HCT116 (cell line): Measurements from ENCODE around the gene WHAMM.

ENCODE experiments used
- EZH2 ChIP-seq: fragments of 200-600 bp; sonication (generic); IDR thresholded peaks from 2 replicates; pipeline ENCODE4 v1.6.1; 2017; ENCODE audit warnings: antibody characterized with exemption, mixed run types
- EZH2phosphoT487 ChIP-seq: fragments of 200-600 bp; IDR thresholded peaks from 2 replicates; pipeline ENCODE4 v1.6.1; 2018; ENCODE audit warnings: antibody characterized with exemption, borderline replicate concordance
- POLR2A ChIP-seq: IDR thresholded peaks from 2 replicates; pipeline ENCODE4 v1.7.0; 2011; ENCODE audit warnings: borderline replicate concordance; ENCODE audit not compliant: insufficient read depth, insufficient read length; ENCODE audit errors: extremely low read depth
- POLR2AphosphoS5 ChIP-seq: IDR thresholded peaks from 2 replicates; pipeline ENCODE4 v1.6.1; 2011; ENCODE audit warnings: mild to moderate bottlenecking, low read depth, low read length, moderate library complexity
- SIN3A ChIP-seq: IDR thresholded peaks from 2 replicates; pipeline ENCODE4 v1.6.1; 2012; ENCODE audit warnings: low read depth
- SP1 ChIP-seq: IDR thresholded peaks from 2 replicates; pipeline ENCODE4 v1.6.1; 2012; ENCODE audit warnings: low read depth
- YY1 ChIP-seq: IDR thresholded peaks from 2 replicates; pipeline ENCODE4 v1.6.1; 2011; ENCODE audit warnings: low read length, low read depth, moderate library complexity, mild to moderate bottlenecking; ENCODE audit not compliant: insufficient replicate concordance; ENCODE audit errors: extremely low read depth
- ZFX ChIP-seq: fragments of 450-650 bp; IDR thresholded peaks from 2 replicates; pipeline ENCODE4 v1.6.1; 2017
- ZNF274 ChIP-seq: fragments of 200-500 bp; sonication (Bioruptor generic); IDR thresholded peaks from 2 replicates; pipeline ENCODE4 v1.6.1; 2014; ENCODE audit warnings: mild to moderate bottlenecking, low read depth, low read length, inconsistent platforms
- TF ChIP-seq, protein P1 (sequence below): IDR thresholded peaks from 2 replicates; pipeline ENCODE4 v1.6.1; 2012
- TF ChIP-seq, protein P2 (sequence below), 3 experiments: fragments of 200-600 bp in 1 of 3; sonication (generic) in 1 of 3; IDR thresholded peaks in 2 of 3; conservative IDR thresholded peaks in 1 of 3; 2 replicates each; pipeline ENCODE4 v1.5.1; 2012 to 2017; ENCODE audit warnings: low read depth in 2 of 3, low read length in 2 of 3, antibody characterized with exemption in 1 of 3, borderline replicate concordance in 1 of 3, control low read depth in 1 of 3, mild to moderate bottlenecking in 1 of 3, mixed read lengths in 1 of 3, mixed run types in 1 of 3, moderate library complexity in 1 of 3; ENCODE audit not compliant: insufficient read depth in 1 of 3
- TF ChIP-seq, protein P3 (sequence below): IDR thresholded peaks from 2 replicates; pipeline ENCODE4 v1.6.1; 2012; ENCODE audit warnings: low read depth
- TF ChIP-seq, protein P4 (sequence below): IDR thresholded peaks from 2 replicates; pipeline ENCODE4 v1.6.1; 2011; ENCODE audit warnings: mild to moderate bottlenecking, low read length, moderate library complexity; ENCODE audit not compliant: insufficient replicate concordance; ENCODE audit errors: extremely low read depth

DNA sequence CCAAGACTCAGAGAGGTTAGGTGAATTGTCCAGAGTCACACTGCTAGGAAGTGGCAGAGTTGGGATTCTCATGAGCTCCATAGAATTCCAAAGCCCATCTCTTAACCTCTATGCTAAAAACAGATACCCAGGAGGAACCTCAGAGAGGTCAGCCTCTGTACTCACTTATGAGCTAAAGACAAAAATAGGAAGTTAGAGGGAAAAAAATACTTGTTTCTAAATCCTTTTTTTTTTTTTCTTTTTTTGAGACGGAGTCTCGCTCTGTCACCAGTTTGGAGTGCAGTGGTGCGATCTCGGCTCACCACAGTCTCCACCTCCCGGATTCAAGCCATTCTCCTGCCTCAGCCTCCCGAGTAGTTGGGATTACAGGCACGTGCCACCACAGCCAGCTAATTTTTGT is 34.9 kb upstream of the WHAMM start:
- TF ChIP-seq, protein P1, sequence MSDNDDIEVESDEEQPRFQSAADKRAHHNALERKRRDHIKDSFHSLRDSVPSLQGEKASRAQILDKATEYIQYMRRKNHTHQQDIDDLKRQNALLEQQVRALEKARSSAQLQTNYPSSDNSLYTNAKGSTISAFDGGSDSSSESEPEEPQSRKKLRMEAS: no peak
- TF ChIP-seq POLR2A (no peak), POLR2AphosphoS5 (no peak), ZFX (no peak), EZH2 (no peak), YY1 (no peak), SIN3A (no peak), SP1 (no peak), ZNF274 (no peak), EZH2phosphoT487 (no peak)
- TF ChIP-seq, protein P2, sequence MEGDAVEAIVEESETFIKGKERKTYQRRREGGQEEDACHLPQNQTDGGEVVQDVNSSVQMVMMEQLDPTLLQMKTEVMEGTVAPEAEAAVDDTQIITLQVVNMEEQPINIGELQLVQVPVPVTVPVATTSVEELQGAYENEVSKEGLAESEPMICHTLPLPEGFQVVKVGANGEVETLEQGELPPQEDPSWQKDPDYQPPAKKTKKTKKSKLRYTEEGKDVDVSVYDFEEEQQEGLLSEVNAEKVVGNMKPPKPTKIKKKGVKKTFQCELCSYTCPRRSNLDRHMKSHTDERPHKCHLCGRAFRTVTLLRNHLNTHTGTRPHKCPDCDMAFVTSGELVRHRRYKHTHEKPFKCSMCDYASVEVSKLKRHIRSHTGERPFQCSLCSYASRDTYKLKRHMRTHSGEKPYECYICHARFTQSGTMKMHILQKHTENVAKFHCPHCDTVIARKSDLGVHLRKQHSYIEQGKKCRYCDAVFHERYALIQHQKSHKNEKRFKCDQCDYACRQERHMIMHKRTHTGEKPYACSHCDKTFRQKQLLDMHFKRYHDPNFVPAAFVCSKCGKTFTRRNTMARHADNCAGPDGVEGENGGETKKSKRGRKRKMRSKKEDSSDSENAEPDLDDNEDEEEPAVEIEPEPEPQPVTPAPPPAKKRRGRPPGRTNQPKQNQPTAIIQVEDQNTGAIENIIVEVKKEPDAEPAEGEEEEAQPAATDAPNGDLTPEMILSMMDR (IDR thresholded peaks at IDR 0.05 in 2 of 3, conservative IDR thresholded peaks at IDR 0.05 in 1 of 3; ENCODE audit: borderline replicate concordance in 1 of 3, insufficient read depth in 1 of 3, low read depth in 2 of 3, low read length in 2 of 3): no peak
- TF ChIP-seq, protein P3, sequence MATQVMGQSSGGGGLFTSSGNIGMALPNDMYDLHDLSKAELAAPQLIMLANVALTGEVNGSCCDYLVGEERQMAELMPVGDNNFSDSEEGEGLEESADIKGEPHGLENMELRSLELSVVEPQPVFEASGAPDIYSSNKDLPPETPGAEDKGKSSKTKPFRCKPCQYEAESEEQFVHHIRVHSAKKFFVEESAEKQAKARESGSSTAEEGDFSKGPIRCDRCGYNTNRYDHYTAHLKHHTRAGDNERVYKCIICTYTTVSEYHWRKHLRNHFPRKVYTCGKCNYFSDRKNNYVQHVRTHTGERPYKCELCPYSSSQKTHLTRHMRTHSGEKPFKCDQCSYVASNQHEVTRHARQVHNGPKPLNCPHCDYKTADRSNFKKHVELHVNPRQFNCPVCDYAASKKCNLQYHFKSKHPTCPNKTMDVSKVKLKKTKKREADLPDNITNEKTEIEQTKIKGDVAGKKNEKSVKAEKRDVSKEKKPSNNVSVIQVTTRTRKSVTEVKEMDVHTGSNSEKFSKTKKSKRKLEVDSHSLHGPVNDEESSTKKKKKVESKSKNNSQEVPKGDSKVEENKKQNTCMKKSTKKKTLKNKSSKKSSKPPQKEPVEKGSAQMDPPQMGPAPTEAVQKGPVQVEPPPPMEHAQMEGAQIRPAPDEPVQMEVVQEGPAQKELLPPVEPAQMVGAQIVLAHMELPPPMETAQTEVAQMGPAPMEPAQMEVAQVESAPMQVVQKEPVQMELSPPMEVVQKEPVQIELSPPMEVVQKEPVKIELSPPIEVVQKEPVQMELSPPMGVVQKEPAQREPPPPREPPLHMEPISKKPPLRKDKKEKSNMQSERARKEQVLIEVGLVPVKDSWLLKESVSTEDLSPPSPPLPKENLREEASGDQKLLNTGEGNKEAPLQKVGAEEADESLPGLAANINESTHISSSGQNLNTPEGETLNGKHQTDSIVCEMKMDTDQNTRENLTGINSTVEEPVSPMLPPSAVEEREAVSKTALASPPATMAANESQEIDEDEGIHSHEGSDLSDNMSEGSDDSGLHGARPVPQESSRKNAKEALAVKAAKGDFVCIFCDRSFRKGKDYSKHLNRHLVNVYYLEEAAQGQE: no peak
- TF ChIP-seq, protein P4, sequence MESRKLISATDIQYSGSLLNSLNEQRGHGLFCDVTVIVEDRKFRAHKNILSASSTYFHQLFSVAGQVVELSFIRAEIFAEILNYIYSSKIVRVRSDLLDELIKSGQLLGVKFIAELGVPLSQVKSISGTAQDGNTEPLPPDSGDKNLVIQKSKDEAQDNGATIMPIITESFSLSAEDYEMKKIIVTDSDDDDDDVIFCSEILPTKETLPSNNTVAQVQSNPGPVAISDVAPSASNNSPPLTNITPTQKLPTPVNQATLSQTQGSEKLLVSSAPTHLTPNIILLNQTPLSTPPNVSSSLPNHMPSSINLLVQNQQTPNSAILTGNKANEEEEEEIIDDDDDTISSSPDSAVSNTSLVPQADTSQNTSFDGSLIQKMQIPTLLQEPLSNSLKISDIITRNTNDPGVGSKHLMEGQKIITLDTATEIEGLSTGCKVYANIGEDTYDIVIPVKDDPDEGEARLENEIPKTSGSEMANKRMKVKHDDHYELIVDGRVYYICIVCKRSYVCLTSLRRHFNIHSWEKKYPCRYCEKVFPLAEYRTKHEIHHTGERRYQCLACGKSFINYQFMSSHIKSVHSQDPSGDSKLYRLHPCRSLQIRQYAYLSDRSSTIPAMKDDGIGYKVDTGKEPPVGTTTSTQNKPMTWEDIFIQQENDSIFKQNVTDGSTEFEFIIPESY: no peak
